RWPE1 (cell line): Measurements from ENCODE around the gene EFS.
"Not testable (repeated sequence)": the region's sequence is repeated elsewhere in the genome, so short reads cannot be mapped to it uniquely, and the experiment has no call there.

Experiments
- CTCF ChIA-PET: fragments of 350-600 bp; sonication (Branson Sonifier 250); formaldehyde crosslinking; extraction: SDS; loops from one replicate; lab custom pipeline; 2021; lab: Yijun Ruan, JAX
- POLR2A ChIA-PET: fragments of 400-600 bp; formaldehyde crosslinking; extraction: SDS; loops from one replicate; lab custom pipeline; 2020; ENCODE audit warnings: antibody characterized with exemption; ENCODE audit not compliant: low non-redundant PET; lab: Yijun Ruan, JAX
- DNase-seq: peaks from one replicate; pipeline ENCODE4 v3.0.0; 2012; ENCODE audit warnings: low spot score
- H3K27ac ChIP-seq: fragments of 450-650 bp; 2 replicates; pipeline ENCODE4 v1.5.1; 2017
- TF ChIP-seq, protein P1 (sequence below): fragments of 450-650 bp; conservative IDR thresholded peaks from 2 replicates; pipeline ENCODE4 v1.5.1; 2017; ENCODE audit warnings: low read depth, mild to moderate bottlenecking

Gene EFS

DNA sequence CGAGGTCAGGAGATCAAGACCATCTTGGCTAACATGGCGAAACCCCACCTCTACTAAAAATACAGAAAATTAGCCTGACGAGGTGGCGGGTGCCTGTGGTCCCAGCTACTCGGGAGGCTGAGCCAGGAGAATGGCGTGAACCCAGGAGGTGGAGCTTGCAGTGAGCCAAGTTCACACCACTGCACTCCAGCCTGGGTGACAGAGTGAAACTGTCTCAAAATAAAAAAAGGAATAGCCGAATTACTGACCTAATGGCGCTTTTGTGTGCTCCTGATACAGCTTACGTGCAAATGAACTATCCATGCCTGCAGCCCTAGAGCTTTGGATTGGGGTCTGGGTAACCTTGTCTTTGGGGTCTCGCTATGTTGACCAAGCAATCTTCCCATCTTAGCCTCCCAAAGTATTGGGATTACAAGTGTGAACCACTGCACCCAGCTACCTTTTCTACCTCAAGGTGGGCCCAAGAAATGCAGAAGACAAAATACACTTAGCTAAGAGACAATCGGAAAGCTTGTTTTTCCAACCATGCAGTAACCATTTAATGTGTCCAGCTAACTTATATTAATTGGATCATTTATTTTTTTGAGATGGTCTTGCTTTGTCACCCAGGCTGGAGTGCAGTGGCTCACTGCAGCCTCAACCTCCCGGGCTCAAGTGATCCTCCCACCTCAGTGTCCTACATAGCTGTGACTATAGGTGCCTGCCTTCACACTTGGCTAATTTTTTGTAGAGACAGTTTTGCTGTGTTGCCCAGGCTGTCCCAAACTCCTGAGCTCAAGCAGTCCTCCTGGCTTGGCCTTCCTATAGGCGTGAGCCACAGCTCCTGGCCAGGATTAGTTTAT, 38.3 kb downstream of the EFS start:
- TF ChIP-seq, protein P1, sequence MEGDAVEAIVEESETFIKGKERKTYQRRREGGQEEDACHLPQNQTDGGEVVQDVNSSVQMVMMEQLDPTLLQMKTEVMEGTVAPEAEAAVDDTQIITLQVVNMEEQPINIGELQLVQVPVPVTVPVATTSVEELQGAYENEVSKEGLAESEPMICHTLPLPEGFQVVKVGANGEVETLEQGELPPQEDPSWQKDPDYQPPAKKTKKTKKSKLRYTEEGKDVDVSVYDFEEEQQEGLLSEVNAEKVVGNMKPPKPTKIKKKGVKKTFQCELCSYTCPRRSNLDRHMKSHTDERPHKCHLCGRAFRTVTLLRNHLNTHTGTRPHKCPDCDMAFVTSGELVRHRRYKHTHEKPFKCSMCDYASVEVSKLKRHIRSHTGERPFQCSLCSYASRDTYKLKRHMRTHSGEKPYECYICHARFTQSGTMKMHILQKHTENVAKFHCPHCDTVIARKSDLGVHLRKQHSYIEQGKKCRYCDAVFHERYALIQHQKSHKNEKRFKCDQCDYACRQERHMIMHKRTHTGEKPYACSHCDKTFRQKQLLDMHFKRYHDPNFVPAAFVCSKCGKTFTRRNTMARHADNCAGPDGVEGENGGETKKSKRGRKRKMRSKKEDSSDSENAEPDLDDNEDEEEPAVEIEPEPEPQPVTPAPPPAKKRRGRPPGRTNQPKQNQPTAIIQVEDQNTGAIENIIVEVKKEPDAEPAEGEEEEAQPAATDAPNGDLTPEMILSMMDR = no peak
- peak overlapping the region; percentile 32; the same call in 1 of the 2 replicates for H3K27ac ChIP-seq
- ChIA-PET POLR2A (interaction anchor here (0.6 to 1.0 kb wide), 3 partner anchors 20 to 58 kb away, joined by 4 to 6 read pairs (median 4); partner anchors contain the start of gene BCL2L2), CTCF (interaction anchor here (0.5 to 2.7 kb wide), 8 partner anchors 49 to 602 kb away, joined by 3 to 34 read pairs (median 3); no protein-coding TSS in a partner anchor)
- DNase-seq = no peak

DNA sequence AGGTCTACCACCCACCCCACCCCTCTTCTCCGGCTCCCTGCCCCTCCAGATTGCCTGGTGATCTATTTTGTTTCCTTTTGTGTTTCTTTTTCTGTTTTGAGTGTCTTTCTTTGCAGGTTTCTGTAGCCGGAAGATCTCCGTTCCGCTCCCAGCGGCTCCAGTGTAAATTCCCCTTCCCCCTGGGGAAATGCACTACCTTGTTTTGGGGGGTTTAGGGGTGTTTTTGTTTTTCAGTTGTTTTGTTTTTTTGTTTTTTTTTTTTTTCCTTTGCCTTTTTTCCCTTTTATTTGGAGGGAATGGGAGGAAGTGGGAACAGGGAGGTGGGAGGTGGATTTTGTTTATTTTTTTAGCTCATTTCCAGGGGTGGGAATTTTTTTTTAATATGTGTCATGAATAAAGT, 39.2 kb downstream of the EFS start:
- not testable (repeated sequence) for H3K27ac ChIP-seq, DNase-seq
- CTCF ChIA-PET = interaction anchor here (0.7 to 2.7 kb wide), 4 partner anchors 54 to 603 kb away, joined by 3 to 34 read pairs (median 4); no protein-coding TSS in a partner anchor
- POLR2A ChIA-PET = interaction anchor here (0.7 kb wide), 1 partner anchor 59 kb away, joined by 6 read pairs; no protein-coding TSS in a partner anchor

DNA sequence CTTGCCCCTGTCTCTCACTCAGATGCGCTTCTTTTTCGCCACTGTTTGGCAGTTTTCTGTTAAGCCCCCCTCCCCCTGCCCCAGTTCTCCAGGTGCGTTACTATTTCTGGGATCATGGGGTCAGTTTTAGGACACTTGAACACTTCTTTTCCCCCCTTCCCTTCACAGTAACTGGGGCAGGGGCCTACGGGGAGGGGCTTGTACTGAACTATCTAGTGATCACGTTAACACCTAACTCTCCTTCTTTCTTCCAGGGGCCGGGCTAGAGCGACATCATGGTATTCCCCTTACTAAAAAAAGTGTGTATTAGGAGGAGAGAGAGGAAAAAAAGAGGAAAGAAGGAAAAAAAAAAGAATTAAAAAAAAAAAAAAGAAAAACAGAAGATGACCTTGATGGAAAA, 40.0 kb downstream of the EFS start:
- no peak overlapping the region for H3K27ac ChIP-seq

DNA sequence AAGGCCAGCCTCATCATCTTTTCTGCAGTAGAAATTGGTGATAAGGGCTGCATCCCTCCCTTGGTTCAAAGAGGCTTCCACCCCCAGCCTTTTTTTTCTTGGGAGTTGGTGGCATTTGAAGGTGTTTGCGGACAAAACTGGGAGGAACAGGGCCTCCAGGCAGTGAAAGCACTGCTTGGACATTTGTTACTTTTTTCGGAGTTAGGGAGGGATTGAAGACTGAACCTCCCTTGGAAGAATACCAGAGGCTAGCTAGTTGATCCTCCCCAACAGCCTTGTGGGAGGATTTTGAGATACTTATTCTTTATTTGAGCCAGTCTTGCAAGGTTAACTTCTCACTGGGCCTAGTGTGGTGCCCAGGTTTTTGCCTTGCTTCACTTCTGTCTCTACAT, 40.5 kb downstream of the EFS start:
- ChIA-PET POLR2A (no interaction called here), CTCF (no interaction called here)
- TF ChIP-seq, protein P1 = no peak
- no peak for DNase-seq
- H3K27ac ChIP-seq = peak overlapping the region; percentile 26; the same call in 1 of the 2 replicates

More for the DNA sequence above, 40.0 kb downstream of the EFS start:
- TF ChIP-seq, protein P1 = no peak
- ChIA-PET POLR2A (no interaction called here), CTCF (no interaction called here)
- no peak for DNase-seq

DNA sequence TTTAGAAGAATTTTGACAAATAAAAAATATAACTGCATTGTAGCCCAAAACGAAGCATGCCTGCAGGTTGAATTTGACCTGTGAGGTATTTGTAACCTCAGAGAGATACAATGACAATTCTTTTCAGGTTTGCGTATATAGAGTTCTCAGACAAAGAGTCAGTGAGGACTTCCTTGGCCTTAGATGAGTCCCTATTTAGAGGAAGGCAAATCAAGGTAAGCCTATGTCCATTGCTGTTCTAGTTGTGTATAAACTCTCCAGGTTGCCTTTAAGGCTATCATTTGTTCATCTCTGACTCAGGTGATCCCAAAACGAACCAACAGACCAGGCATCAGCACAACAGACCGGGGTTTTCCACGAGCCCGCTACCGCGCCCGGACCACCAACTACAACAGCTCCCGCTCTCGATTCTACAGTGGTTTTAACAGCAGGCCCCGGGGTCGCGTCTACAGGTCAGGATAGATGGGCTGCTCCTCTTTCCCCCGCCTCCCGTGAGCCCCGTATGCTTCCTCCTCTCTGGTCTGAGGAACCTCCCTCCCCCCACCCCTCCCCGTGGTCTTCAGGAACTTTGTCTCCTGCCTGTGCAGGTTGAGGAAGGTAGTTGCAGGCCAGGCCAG, 41.0 kb downstream of the EFS start:
- peak overlapping the region; percentile 26; the same call in 1 of the 2 replicates for H3K27ac ChIP-seq
- no peak for DNase-seq
- ChIA-PET POLR2A (interaction anchor here (0.5 to 0.6 kb wide), 2 partner anchors 45 to 153 kb away, joined by 5 to 8 read pairs; no protein-coding TSS in a partner anchor), CTCF (interaction anchor here (3.0 kb wide), 1 partner anchor 56 kb away, joined by 12 read pairs; no protein-coding TSS in a partner anchor)
- TF ChIP-seq, protein P1 = no peak

DNA sequence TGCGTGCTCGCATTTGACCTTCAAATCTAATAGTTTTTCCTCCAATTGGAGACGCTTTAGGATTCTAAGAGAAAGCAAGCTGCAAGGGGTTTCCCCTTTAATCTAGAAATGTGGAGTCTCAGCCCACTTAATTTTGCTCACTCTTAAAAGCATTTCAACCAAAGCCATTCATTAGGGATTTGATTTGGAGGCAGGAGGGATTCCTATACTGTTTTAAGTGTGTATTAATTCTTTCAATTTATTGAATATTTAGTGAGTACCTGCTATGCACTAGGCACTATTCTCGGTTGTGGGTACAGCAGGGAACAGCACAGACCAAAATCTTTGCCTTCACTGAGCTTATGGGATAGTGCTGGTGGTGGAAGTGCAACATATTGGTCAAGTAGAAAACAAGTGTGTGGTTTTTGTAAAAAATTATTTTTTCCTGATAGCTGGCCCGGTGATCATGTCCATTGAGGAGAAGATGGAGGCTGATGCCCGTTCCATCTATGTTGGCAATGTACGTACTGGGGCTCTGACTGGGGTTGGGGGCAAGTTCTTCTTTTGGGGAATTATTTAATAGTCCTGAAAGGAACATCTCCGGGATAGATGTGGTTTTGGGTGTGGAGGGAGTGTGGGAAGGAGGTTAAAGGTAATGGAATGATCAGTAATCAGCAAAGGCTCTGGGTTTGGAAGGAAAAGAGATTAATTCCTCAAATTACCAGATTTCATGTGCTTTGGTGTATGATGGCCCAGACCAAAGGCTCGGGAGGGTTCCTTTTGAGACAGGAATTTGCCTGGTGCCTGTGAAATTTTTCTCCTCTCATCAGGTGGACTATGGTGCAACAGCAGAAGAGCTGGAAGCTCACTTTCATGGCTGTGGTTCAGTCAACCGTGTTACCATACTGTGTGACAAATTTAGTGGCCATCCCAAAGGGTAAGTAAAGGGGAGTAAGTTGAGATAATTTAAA, 42.1 kb downstream of the EFS start:
- no peak for DNase-seq
- POLR2A ChIA-PET = interaction anchor here (0.6 to 1.9 kb wide), 2 partner anchors 20 to 152 kb away, joined by 5 to 9 read pairs; partner anchors contain the start of gene PPP1R3E

More for the DNA sequence above, 42.1 kb downstream of the EFS start:
- TF ChIP-seq, protein P1 = no peak
- CTCF ChIA-PET = interaction anchor here (3.0 kb wide), 1 partner anchor 57 kb away, joined by 12 read pairs; no protein-coding TSS in a partner anchor
- peak overlapping the region; percentile 87 for H3K27ac ChIP-seq
